Uterus (tissue), 4 donors: ENCODE data around the gene LSM4. TPM values are rescaled to one million over a fixed set of nuclear protein-coding genes. Genes with fewer than 3 reads are reported as not detected.

ENCODE experiments used
- DNase-seq, 2 donors: peaks; one replicate each; pipeline ENCODE4 v3.0.0-alpha.2; 2019 to 2020
- H3K27ac ChIP-seq, 2 donors: fragments of 200-600 bp; sonication (generic); 1 replicate in 1 of 2; 2 replicates in 1 of 2; pipeline ENCODE4 v1.5.1; 2016 to 2018
- H3K27me3 ChIP-seq, 2 donors: fragments of 200-600 bp; sonication (generic); one replicate each; pipeline ENCODE4 v1.5.1; 2018 to 2019; ENCODE audit warnings: control low read depth in 1 of 2
- H3K36me3 ChIP-seq, 2 donors: fragments of 200-600 bp; sonication (generic); one replicate each; pipeline ENCODE4 v1.5.1; 2019; ENCODE audit warnings: control low read depth in 1 of 2
- H3K4me1 ChIP-seq, 2 donors: fragments of 200-600 bp; sonication (generic); one replicate each; pipeline ENCODE4 v1.5.1; 2018 to 2019; ENCODE audit warnings: control low read depth in 1 of 2
- H3K4me3 ChIP-seq, 2 donors: fragments of 200-600 bp; sonication (generic); 1 replicate in 1 of 2; 2 replicates in 1 of 2; pipeline ENCODE4 v1.5.1; 2018 to 2019; ENCODE audit warnings: mild to moderate bottlenecking in 1 of 2
- H3K9me3 ChIP-seq, 2 donors: fragments of 200-600 bp; sonication (generic); one replicate each; pipeline ENCODE4 v1.5.1; 2019; ENCODE audit warnings: control low read depth in 1 of 2
- POLR2A ChIP-seq, 2 donors: fragments of 450-650 bp; IDR thresholded peaks; one replicate each; pipeline ENCODE4 v1.6.1; 2016; ENCODE audit warnings: antibody characterized with exemption in 2 of 2, mild to moderate bottlenecking in 1 of 2, moderate library complexity in 1 of 2
- intact Hi-C: fragments of 100-400 bp; cut with DNase I; formaldehyde crosslinking; loops from one replicate; pipeline ENCODE4 v1.15.1; 2023; ENCODE audit warnings: low total_unique reads
- total RNA-seq, 4 donors: library from RNA; depleted of rRNA in 3 of 4; stranded (reverse); fragments of >200 nt in 3 of 4; gene quantifications; one replicate each; pipeline versions ENCODE4 v1.1.0 to v1.2.4, GENCODE V29; 2014 to 2023
- TF ChIP-seq, protein P1 (sequence below), 4 experiments: fragments of 200-600 bp in 2 of 4; fragments of 450-650 bp in 2 of 4; sonication (generic) in 2 of 4; IDR thresholded peaks; one replicate each; pipeline ENCODE4 v1.5.1; 2016 to 2019; ENCODE audit warnings: antibody characterized with exemption in 4 of 4, mild to moderate bottlenecking in 2 of 4, moderate library complexity in 1 of 4
- donor health status: DM: yes; HTN: yes; CAD: no.

Gene LSM4
- total RNA-seq, 4 donors from 2014 or later: 8.8 to 120 (median 64.2) TPM

DNA sequence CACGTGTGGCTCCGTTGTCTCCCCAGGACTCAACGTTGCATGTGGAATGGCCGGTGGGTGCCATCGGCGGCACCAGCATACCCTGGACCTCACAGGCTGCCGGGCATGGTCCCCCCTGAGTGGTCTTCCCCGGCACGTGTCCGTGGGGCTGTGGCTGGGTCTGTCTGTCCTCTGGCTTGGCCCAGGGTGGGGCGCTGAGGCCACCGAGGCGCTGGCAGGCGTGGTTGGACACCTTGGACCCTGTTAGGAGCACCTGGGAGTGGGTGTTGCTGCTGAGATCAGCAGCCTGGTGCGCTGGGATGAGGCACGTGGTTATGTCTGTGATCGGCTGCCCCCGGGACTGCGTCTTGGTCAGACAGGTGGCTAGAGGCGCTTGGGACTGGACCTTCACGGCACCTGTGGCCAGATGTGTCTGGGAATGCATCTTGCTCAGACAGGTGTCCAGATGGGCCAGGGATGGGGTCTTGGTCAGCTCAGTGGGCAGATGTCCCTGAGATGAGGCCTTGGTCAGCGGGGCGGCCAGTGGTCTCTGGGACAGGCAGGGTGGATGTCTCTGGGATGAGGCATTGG, 57.8 kb downstream of the LSM4 start:
- Histone ChIP-seq H3K36me3 (no peaks in the 10 kb centered on the region), H3K4me1 (no peaks in the 10 kb centered on the region), H3K4me3 (no peak overlapping the region), H3K27me3 (no peaks in the 10 kb centered on the region), H3K27ac (no peak overlapping the region), H3K9me3 (no peaks in the 10 kb centered on the region)
- intact Hi-C loops: no loop called here
- TF ChIP-seq, protein P1, sequence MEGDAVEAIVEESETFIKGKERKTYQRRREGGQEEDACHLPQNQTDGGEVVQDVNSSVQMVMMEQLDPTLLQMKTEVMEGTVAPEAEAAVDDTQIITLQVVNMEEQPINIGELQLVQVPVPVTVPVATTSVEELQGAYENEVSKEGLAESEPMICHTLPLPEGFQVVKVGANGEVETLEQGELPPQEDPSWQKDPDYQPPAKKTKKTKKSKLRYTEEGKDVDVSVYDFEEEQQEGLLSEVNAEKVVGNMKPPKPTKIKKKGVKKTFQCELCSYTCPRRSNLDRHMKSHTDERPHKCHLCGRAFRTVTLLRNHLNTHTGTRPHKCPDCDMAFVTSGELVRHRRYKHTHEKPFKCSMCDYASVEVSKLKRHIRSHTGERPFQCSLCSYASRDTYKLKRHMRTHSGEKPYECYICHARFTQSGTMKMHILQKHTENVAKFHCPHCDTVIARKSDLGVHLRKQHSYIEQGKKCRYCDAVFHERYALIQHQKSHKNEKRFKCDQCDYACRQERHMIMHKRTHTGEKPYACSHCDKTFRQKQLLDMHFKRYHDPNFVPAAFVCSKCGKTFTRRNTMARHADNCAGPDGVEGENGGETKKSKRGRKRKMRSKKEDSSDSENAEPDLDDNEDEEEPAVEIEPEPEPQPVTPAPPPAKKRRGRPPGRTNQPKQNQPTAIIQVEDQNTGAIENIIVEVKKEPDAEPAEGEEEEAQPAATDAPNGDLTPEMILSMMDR (IDR thresholded peaks at IDR 0.05): no peak
- no peak for TF ChIP-seq POLR2A (IDR thresholded peaks at IDR 0.05)
- peak in 1 of 2 donors; percentile 17 for DNase-seq

DNA sequence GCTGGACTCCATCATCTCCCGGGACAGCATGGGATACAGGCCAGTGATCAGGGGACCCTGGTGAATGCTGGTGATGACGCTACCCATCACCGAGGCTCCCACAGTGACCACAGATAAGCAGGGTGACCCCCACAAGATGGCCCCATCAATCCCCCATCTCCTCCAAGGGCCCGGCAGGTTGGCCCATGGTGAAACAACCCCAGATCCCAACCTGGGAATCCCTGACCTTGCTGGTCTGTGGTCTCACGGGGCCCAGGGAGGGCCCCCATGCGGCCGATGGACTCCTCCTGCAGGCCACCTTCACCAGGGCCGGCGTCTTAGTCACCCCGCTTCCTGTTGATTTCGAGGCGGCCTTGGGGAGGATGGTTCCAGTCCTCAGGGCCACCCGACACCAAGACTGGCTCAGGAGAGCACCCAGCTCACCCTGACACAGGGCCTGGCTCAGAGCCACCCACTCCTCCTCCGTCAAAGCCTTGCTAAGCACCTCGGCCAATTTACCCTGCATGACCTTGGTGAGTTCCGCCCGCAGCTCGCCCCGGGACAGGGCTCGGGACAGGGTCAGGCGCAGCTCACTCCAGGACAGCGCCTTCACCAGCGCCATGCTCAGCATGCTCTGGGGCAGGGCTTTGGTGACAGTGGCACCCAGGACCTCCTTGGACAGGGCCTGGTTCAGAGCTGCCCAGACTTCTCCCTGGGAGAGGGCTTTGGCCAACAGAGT, 58.6 kb downstream of the LSM4 start:
- Histone ChIP-seq H3K4me1 (no peaks in the 10 kb centered on the region), H3K36me3 (no peaks in the 10 kb centered on the region), H3K4me3 (no peak overlapping the region), H3K9me3 (no peaks in the 10 kb centered on the region), H3K27me3 (no peaks in the 10 kb centered on the region), H3K27ac (no peak overlapping the region)
- TF ChIP-seq, protein P1 (IDR thresholded peaks at IDR 0.05): no peak
- TF ChIP-seq POLR2A (IDR thresholded peaks at IDR 0.05): no peak
- intact Hi-C loops: no loop called here
- DNase-seq: peak in 1 of 2 donors; percentile 21

DNA sequence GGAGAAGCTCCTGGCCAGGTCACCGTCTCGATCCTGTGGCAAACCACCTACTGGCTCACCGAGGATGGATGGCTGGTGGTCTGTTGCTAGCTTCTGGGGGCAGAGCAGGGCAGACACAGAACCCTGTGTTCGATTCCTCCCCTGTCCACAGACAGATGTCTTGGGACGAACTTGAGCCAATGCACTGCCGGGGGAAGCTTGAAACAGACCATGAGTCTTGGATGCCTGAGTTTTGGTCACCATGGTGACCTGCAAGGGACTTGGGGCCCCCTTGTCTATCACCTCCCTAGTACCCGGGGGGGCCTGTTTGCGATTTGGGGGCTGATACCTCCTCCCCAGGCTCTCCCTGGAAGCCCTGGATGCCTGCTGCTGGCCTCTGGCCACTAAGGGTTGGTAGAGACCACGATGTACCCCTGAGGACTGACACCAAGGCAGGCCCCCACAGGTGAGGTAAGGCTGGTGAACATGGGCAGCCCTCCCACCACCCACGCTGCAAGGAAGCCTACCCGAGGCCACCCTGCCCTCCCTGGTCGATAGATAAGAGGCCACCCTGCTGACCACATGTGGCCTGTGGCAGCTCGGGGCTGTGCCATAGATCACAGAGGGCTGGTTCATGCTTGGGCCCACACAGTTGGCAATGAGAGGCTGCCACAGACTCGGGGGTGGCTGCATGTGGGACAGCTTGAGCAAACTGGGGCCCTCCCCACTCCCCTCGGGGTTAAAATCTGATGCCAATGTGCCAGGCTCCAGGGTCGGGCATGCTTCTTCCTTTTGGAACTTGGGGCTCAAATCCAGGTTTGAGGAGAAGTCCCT, 59.3 kb downstream of the LSM4 start:
- intact Hi-C loops: no loop called here
- H3K27ac ChIP-seq: no peak overlapping the region
- H3K9me3 ChIP-seq: no peaks in the 10 kb centered on the region
- TF ChIP-seq POLR2A (IDR thresholded peaks at IDR 0.05): no peak
- TF ChIP-seq, protein P1 (IDR thresholded peaks at IDR 0.05): no peak
- peak in 1 of 2 donors; percentile 19 for DNase-seq
- H3K4me3 ChIP-seq: no peak overlapping the region
- no peaks in the 10 kb centered on the region for H3K27me3 ChIP-seq
- no peaks in the 10 kb centered on the region for H3K4me1 ChIP-seq
- no peaks in the 10 kb centered on the region for H3K36me3 ChIP-seq

DNA sequence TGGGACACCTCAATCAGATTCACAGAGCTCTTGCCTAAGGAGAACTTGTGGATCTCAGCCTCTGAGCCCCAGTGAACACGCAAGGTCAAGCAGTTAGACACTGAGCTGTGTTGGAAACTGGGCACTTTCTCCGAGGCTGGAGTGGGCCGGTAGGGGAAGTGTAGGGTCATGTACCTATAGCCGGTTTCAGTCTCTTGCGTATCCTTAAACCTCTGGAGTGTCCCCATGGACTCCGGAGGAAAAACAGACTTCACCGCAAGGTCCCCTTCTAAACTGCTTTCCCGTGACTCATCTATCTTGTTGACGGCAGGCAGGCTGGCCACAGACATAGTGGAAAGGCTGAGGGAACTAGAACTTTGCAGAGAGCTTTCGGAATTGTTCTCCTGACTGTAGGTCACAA, 60.0 kb downstream of the LSM4 start:
- Histone ChIP-seq H3K4me3 (no peak overlapping the region), H3K4me1 (no peaks in the 10 kb centered on the region), H3K9me3 (no peaks in the 10 kb centered on the region), H3K27ac (no peak overlapping the region), H3K27me3 (no peaks in the 10 kb centered on the region), H3K36me3 (no peaks in the 10 kb centered on the region)
- DNase-seq: no peak
- no peak for TF ChIP-seq POLR2A (IDR thresholded peaks at IDR 0.05)
- TF ChIP-seq, protein P1 (IDR thresholded peaks at IDR 0.05): no peak
- intact Hi-C loops: no loop called here

DNA sequence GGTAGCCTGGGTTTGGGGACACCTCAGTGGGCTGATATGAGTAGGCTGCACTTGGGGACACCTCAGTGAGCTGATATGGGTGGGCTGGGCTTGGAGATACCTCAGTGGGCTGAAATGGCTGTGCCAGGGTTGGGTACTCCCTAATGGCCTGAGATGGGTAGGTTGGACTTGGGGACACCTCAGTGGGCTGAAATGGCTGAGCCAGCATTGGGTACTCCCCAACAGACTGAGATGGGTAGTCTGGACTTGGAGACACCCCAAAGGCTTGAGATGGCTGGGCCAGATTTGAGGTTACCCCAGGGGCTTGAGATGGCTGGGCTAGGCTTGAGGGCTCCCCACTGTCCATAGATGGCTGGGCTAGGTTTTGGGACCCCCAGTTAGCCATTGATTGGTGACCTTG, 60.7 kb downstream of the LSM4 start:
- Histone ChIP-seq H3K36me3 (no peaks in the 10 kb centered on the region), H3K4me1 (no peaks in the 10 kb centered on the region), H3K27me3 (no peaks in the 10 kb centered on the region), H3K9me3 (no peaks in the 10 kb centered on the region), H3K27ac (no peak overlapping the region), H3K4me3 (no peak overlapping the region)
- intact Hi-C loops: no loop called here
- TF ChIP-seq POLR2A (IDR thresholded peaks at IDR 0.05): no peak
- TF ChIP-seq, protein P1 (IDR thresholded peaks at IDR 0.05): no peak
- DNase-seq: no peak
